HS-5 (cell line): ENCODE measurements around the gene ERCC6.
A peak's percentile ranks its signal among the peaks of the same experiment; 100 is the strongest.

Experiments
- DNase-seq: peaks from one replicate; pipeline ENCODE4 v3.0.0-alpha.2; 2012; ENCODE audit warnings: low read depth

ERCC6 gene

GRCh38 chr10:49538381-49539319, at the start of gene ERCC6:
Gene ERCC6, minus strand, starts transcription at chr10:49539121.
- peak; percentile 83 for DNase-seq

GRCh38 chr10:49587981-49588380, 49.1 kb upstream of the ERCC6 start:
- no peak for DNase-seq

GRCh38 chr10:49585387-49585786, 46.5 kb upstream of the ERCC6 start:
- DNase-seq, result no peak

GRCh38 chr10:49579621-49580020, 40.7 kb upstream of the ERCC6 start:
- DNase-seq, result no peak

- no peak for DNase-seq
Measured at GRCh38 chr10:49578392-49578791, 39.5 kb upstream of the ERCC6 start.

- no peak for DNase-seq
Measured at GRCh38 chr10:49577182-49577925, 38.4 kb upstream of the ERCC6 start.

- DNase-seq, result no peak
Measured at GRCh38 chr10:49575489-49576072, 36.7 kb upstream of the ERCC6 start.

GRCh38 chr10:49572594-49573114, 33.7 kb upstream of the ERCC6 start:
- DNase-seq, result no peak

GRCh38 chr10:49571388-49571787, 32.5 kb upstream of the ERCC6 start:
- DNase-seq, result no peak

GRCh38 chr10:49569031-49569631, 30.2 kb upstream of the ERCC6 start:
- no peak for DNase-seq

GRCh38 chr10:49568235-49568634, 29.3 kb upstream of the ERCC6 start:
- no peak for DNase-seq

- DNase-seq, result no peak
Measured at GRCh38 chr10:49567810-49568209, 28.9 kb upstream of the ERCC6 start.

- no peak for DNase-seq
Measured at GRCh38 chr10:49564461-49565009, 25.6 kb upstream of the ERCC6 start.

- no peak for DNase-seq
Measured at GRCh38 chr10:49562893-49563292, 24.0 kb upstream of the ERCC6 start.

GRCh38 chr10:49560526-49560925, 21.6 kb upstream of the ERCC6 start:
- no peak for DNase-seq

GRCh38 chr10:49559476-49559875, 20.6 kb upstream of the ERCC6 start:
- DNase-seq, result no peak

GRCh38 chr10:49558190-49558589, 19.3 kb upstream of the ERCC6 start:
- DNase-seq, result no peak

GRCh38 chr10:49557681-49558080, 18.8 kb upstream of the ERCC6 start:
- no peak for DNase-seq

GRCh38 chr10:49556723-49557122, 17.8 kb upstream of the ERCC6 start:
- DNase-seq, result no peak

GRCh38 chr10:49552277-49552676, 13.4 kb upstream of the ERCC6 start:
- peak; percentile 74 for DNase-seq

GRCh38 chr10:49550563-49550962, 11.6 kb upstream of the ERCC6 start:
- DNase-seq, result peak; percentile 61
